GM12864 (cell line): Measurements from ENCODE around the gene ZFP36L2.

Experiments used
- DNase-seq: peaks from one replicate; pipeline ENCODE4 v3.0.0-alpha.2; 2011; ENCODE audit warnings: low read depth
- H3K4me3 ChIP-seq: 2 replicates; pipeline ENCODE4 v1.5.1; 2011; ENCODE audit warnings: mild to moderate bottlenecking, low read depth, low read length, control low read depth
- CTCF ChIP-seq: IDR thresholded peaks from 2 replicates; pipeline ENCODE4 v1.5.1; 2011; ENCODE audit warnings: low read depth, mild to moderate bottlenecking, moderate library complexity, low read length, control low read depth, inconsistent platforms; ENCODE audit errors: missing control alignments

Gene ZFP36L2

GRCh38 chr2:43226558-43226954 lies at the start of gene ZFP36L2:
ZFP36L2 (minus strand) TSS chr2:43226606; CDS start chr2:43226315, 291 bp downstream.
- no peak for TF ChIP-seq CTCF
- peak within 1 kb of the TSS; percentile 87 for H3K4me3 ChIP-seq
- DNase-seq: no peak

- H3K4me3 ChIP-seq: no peak overlapping the region
- DNase-seq: no peak
These were observed 48.3 kb upstream of the ZFP36L2 start for GRCh38 chr2:43274721-43275120.

GRCh38 chr2:43274055-43274454 lies 47.6 kb upstream of the ZFP36L2 start:
- TF ChIP-seq CTCF: no peak
- no peak overlapping the region for H3K4me3 ChIP-seq
- no peak for DNase-seq

More at GRCh38 chr2:43274721-43275120, 48.3 kb upstream of the ZFP36L2 start:
- TF ChIP-seq CTCF: no peak

GRCh38 chr2:43273529-43273928 lies 47.1 kb upstream of the ZFP36L2 start:
- DNase-seq: no peak
- no peak overlapping the region for H3K4me3 ChIP-seq
- no peak for TF ChIP-seq CTCF

- DNase-seq: no peak
- TF ChIP-seq CTCF: no peak
- H3K4me3 ChIP-seq: no peak overlapping the region
These were observed 44.7 kb upstream of the ZFP36L2 start for GRCh38 chr2:43270930-43271615.

- no peak overlapping the region for H3K4me3 ChIP-seq
- no peak for TF ChIP-seq CTCF
- no peak for DNase-seq
These were observed 44.1 kb upstream of the ZFP36L2 start for GRCh38 chr2:43270461-43270860.

- no peak overlapping the region for H3K4me3 ChIP-seq
- DNase-seq: no peak
- no peak for TF ChIP-seq CTCF
These were observed 43.3 kb upstream of the ZFP36L2 start for GRCh38 chr2:43269706-43270105.
